ENCODE measurements around the gene RET.

GRCh38 chr10:43058716-43059335 lies 18.0 kb upstream of the RET start:
- TF ChIP-seq, protein P1, sequence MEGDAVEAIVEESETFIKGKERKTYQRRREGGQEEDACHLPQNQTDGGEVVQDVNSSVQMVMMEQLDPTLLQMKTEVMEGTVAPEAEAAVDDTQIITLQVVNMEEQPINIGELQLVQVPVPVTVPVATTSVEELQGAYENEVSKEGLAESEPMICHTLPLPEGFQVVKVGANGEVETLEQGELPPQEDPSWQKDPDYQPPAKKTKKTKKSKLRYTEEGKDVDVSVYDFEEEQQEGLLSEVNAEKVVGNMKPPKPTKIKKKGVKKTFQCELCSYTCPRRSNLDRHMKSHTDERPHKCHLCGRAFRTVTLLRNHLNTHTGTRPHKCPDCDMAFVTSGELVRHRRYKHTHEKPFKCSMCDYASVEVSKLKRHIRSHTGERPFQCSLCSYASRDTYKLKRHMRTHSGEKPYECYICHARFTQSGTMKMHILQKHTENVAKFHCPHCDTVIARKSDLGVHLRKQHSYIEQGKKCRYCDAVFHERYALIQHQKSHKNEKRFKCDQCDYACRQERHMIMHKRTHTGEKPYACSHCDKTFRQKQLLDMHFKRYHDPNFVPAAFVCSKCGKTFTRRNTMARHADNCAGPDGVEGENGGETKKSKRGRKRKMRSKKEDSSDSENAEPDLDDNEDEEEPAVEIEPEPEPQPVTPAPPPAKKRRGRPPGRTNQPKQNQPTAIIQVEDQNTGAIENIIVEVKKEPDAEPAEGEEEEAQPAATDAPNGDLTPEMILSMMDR (IDR thresholded peaks at IDR 0.05; ENCODE audit: poor library complexity), result no peak
- TF ChIP-seq EZH2 (IDR thresholded peaks at IDR 0.05; ENCODE audit: borderline replicate concordance), result no peak

Measured in hepatocyte (in vitro differentiated cells).